T-helper 22 cell (primary cell): Measurements from ENCODE around the gene APOE.
"Not testable (repeated sequence)": the region's sequence is repeated elsewhere in the genome, so short reads cannot be mapped to it uniquely, and the experiment has no call there.

ENCODE experiments used
- DNase-seq: peaks from one replicate; pipeline ENCODE4 v3.0.0-alpha.2; 2020; ENCODE audit warnings: low read depth

The APOE gene

DNA sequence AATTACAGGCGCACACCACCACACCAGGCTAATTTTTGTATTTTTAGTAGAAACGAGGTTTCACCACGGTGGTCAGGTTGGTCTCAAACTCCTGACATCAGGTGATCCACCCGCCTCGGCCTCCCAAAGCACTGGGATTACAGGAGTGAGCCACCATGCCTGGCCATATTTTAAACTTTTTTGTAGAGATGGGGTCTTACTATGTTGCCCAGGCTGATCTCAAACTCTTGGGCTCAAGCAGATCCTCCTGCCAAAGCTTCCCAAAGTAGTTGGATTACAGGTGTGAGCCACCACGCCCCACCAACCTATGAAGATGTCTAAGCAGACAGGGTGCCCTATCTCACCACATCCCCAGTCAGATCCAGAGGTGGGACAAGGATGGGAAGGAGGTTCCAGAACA lies 6.3 kb downstream of the APOE start:
- DNase-seq = not testable (repeated sequence)

DNA sequence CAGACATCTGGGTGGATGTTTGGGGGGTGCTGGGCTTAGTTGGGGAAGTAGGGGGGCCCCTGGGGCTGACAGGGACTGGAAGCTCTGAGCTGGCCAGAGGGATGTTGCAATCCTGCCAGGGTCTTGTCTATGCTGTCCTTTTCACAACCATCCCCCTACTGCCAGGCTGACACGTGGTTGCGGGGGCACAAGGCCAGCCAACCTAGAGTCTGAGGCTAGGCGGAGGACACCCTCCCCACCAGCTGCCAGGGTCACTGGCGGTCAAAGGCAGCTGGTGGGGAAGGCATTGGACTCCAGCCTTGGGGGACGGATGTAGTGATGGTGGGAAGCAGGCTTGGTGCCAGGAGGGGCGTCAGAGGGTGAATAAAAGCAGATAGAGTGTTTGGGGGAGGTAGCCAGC lies 7.3 kb downstream of the APOE start:
- no peak for DNase-seq

DNA sequence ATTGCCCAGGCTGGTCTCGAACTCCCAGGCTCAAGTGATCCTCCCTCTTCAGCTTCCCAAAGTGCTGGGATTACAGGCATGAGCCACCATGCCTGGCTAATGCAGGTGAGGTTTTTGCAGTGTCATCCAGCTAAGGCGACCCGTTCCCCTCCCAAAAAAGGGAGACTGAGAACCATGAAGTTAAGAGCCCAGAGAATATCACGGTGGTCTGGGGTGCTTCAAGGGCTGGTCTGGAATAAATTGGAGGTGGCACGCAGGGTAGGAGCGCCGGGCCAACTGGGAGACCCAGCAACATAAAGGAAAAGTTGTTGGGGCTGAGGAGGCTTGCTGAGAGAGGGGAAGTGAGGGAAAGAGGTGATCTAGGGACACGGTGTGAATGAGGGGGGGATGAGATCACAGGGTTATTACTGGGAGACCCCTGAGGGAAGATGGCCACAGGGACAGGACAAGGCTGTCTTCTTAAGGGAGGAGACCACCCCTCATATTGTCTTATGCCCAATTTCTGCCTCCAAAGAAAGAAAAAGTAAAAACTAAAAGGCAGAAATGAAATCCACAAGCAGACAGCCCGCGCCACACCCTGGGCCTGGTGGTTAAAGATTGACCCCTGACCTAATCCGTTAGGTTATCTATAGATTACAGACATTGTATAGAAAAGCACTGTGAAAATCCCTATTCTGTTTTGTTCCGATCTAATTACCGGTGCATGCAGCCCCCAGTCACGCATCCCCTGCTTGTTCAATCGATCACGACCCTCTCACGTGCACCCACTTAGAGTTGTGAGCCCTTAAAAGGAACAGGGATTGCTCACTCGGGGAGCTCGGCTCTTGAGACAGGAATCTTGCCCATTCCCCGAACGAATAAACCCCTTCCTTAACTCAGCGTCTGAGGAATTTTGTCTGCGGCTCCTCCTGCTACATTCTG lies 8.2 kb downstream of the APOE start:
- DNase-seq = not testable (repeated sequence)

DNA sequence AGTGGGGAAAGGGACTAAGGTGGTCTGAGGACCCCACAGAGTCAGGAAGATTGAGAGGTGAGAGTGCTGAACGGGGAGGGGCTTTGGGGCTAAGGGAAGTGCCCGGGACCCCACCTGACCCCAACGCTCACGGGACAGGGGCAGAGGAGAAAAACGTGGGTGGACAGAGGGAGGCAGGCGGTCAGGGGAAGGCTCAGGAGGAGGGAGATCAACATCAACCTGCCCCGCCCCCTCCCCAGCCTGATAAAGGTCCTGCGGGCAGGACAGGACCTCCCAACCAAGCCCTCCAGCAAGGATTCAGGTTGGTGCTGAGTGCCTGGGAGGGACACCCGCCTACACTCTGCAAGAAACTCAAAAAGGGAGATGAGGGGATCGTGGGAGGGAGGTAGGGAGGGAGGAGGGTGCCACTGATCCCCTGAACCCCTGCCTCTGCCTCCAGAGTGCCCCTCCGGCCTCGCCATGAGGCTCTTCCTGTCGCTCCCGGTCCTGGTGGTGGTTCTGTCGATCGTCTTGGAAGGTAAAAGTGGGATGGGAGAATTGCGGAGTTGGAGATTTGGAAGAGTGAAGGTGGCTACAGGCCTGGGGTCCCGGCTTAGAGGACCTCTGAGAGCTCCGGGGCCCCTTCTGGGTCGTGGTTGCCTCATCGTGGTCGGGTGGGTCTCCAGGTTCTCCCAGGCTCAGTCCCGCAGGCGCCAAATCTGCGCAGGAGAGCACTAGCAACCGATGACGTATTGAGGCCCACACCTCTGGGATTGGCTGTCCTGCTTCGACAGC lies 9.0 kb downstream of the APOE start, which contains the start of gene APOC1:
TSS of gene APOC1 (plus strand) at position 176 of the 774 bp plus-strand sequence. CDS start at position 460, 284 bp downstream.
- DNase-seq = peak; percentile 54

DNA sequence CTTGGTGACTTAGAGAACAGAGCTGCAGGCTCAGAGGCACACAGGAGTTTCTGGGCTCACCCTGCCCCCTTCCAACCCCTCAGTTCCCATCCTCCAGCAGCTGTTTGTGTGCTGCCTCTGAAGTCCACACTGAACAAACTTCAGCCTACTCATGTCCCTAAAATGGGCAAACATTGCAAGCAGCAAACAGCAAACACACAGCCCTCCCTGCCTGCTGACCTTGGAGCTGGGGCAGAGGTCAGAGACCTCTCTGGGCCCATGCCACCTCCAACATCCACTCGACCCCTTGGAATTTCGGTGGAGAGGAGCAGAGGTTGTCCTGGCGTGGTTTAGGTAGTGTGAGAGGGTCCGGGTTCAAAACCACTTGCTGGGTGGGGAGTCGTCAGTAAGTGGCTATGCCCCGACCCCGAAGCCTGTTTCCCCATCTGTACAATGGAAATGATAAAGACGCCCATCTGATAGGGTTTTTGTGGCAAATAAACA lies 18.7 kb downstream of the APOE start:
- DNase-seq = no peak

DNA sequence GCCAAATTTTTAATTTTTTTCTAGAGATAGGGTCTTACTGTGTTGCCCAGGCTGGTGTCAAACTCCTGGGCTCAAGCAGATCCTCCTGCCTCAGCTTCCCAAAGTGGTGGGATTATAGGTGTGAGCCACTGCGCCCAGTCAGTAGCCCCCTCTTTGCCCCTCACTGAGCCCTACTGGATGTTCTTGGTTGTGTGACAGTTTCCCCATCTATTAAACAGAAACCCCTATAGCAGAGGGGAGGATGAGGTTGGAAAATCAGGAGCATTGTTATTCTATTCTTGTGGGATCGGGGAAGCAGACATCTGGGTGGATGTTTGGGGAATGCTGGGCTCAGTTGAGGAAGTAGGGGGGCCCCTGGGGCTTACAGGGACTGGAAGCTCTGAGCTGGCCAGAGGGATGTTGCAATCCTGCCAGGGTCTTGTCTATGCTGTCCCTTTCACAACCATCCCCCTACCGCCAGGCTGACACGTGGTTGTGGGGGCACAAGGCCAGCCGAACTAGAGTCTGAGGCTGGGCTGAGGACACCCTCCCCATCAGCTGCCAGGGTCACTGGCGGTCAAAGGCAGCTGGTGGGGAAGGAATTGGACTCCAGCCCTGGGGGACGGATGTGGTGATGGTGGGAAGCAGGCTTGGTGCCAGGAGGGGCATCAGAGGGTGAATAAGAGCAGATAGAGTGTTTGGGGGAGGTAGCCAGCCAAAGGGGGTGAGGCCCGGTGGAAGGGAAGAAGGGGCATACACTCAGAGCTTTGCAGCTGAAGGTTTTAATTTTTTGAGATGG lies 19.7 kb downstream of the APOE start:
- DNase-seq = no peak

DNA sequence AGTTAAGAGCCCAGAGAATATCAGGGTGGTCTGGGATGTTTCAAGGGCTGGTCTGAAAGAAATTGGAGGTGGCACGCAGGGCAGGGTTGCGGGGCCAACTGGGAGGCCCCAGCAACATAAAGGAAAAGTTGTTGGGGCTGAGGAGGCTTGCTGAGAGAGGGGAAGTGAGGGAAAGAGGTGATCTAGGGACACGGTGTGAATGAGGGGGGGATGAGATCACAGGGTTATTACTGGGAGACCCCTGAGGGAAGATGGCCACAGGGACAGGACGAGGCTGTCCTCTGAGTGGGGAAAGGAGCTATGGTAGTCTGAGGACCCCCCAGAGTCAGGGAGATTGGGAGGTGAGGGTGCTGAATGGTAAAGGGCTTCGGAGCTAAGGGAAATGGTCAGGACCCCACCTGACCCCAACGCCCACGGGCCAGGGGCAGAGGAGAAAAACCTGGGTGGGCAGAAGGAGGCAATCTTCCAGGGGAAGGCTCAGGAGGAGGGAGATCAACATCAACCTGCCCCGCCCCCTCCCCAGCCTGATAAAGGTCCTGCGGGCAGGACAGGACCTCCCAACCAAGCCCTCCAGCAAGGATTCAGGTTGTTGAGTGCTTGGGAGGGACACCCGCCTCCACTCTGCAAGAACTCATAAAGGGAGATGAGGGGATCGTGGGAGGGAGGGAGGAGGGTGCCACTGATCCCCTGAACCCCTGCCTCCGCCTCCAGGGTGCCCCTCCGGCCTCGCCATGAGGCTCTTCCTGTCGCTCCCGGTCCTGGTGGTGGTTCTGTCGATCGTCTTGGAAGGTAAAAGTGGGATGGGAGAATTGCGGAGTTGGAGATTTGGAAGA lies 20.9 kb downstream of the APOE start:
- DNase-seq = not testable (repeated sequence)

DNA sequence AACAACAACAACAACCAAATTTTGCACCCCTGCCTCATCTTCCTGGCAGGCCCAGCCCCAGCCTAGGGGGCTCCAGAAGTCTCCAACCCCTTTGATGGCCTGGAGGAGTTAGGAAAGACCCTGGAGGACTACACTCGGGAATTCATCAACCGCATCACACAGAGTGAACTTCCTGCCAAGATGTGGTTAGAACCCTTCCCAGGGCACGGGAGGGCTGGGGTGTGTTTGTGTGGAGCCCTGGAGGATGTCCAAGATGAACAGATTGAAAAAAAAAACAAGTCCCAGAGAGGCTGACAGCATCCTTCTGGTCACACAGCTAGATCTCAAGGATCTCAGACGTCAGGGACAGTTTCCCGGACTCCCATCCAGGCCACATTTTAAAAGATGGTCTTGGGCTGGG lies 22.1 kb downstream of the APOE start:
- DNase-seq = no peak

DNA sequence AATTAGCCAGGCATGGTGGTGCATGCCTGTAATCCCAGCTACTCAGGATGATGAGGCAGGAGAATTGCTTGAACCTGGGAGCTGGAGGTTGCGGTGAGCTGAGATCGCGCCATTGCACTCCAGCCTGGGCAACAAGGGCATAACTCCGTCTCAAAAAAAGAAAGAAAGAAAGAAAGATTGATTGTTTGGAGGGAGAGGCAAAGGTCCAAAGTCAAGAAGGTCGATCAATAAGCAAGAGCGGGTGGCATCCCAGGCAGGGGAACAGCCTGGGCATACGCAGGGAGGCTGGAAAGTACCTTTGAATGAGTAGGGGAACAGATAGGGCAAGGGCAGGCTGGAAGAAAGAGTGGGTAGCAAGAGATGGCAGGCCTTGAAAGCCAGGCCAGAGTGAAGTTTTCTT lies 24.5 kb downstream of the APOE start:
- DNase-seq = no peak

DNA sequence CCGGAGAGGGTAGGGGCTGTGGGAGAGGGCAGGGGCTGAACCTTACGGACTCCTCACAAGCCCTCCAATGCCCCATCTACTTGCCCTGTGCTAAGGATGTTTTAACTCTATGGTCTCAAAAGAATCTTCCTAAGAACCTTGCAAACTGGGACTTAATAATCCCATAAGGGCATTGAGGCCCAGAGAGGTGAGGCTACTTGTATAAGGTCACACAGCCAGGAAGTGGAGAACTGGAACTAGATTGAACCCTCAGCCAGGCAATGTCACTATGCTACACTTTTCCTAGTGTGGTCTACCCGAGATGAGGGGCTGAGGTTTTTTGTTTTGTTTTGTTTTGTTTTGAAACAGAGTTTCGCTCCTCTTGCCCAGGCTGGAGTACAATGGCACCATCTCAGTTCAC lies 25.9 kb downstream of the APOE start:
- no peak for DNase-seq

DNA sequence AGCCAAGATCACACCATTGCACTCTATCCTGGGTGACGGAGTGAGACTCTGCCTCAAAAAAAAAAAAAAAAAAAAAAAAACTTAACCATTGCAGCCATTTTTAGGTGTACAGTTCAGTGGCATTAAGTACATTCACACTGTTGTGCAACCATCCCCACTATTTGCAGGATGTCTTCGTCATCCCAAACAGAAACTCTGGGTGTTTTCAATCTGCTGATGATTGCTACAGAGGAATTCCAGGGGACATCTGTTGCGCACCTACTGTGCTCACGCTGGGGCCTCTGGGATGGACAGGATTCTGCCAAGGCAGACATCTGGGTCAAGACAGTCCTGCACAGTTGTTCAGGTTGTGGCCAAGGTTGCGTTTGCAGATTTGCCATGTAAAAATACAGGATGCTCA lies 34.1 kb downstream of the APOE start:
- no peak for DNase-seq

DNA sequence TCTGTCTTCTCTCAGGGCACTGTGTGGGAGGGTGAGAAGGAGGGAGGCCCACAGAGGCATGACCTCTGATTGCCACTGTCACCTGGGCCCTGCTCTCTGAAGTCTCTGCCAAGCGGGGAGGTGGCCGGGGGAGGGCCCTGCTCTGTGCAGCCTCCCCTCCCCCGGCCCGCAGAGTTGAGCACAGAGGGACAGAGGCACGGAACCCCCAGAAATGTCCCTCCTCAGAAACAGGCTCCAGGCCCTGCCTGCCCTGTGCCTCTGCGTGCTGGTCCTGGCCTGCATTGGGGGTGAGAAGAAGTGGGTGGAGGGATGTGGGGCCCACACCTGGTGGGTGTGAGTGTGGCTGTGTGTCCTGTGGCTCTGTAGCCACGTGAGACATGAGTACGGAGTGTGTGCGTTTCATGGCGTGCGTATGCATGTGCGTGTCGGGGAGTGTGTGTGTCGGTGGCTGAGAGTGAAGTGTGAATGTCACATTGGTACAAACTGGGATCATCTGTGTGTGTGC lies 36.5 kb downstream of the APOE start, which contains the start of gene APOC4:
TSS of gene APOC4 (plus strand) at position 171 of the 505 bp plus-strand sequence. CDS start at position 212, 41 bp downstream.
- no peak for DNase-seq

DNA sequence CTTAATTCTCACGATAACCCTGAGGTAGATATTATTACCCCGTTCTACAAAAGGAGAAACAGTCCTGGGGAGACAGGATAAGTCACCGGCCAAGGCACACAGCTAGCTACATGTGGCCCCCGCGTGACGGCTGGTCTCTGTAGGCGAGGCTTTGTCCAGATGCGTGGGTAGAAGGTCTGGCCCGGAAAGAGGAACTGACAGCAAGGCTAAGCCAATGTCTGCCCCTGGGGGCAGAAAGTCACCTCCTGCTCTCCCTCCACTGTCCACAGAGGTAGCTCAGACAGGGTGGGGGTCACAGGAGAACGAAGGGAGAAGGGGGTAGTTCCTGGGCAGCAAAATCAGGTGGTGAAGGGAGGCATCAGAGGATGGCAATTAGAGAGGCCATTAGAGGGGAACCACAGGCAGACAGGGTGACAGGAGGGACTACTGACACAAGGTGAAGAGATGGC lies 38.2 kb downstream of the APOE start:
- no peak for DNase-seq

DNA sequence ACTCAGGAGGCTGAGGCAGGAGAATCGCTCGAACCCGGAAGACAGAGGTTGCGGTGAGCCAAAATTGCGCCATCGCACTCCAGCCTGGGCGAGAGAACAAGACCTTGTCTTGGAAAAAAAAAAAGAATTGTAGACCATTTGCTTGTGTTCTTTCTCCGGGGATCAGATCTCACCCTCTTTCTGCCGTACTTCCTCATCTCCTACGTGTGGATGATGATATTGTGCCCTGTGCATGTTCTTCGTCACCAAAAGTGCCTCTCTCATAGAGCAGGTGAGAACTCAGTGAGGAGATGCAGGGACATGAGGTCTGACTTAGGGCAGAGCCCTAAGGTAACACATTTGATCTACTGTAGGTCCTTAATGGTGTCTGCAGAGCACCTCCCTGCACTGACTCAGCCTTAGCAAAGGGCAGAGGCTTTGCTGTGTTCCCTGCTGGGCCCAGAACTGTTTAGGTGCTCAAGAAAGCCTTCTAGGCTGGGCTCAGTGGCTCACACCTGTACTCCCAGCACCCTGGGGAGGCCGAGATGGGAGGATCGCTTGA lies 41.5 kb downstream of the APOE start:
- no peak for DNase-seq

DNA sequence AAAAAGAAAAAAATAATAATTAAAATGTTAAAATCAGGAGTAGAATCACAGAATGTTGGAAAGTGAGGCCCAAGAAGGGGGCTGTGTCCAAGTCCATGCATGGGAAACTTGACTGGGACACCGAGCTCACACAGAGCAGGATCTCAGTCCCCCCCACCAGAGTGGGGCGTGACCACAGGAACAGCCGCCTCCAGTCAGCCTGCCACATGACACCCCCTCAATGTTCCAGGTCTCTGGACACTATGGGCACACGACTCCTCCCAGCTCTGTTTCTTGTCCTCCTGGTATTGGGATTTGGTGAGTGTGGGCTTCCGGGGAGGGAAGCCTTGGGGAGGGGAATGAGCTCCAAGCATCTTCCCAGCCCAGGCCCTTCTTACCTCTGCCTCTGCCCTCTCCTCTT lies 42.6 kb downstream of the APOE start:
- DNase-seq = no peak

DNA sequence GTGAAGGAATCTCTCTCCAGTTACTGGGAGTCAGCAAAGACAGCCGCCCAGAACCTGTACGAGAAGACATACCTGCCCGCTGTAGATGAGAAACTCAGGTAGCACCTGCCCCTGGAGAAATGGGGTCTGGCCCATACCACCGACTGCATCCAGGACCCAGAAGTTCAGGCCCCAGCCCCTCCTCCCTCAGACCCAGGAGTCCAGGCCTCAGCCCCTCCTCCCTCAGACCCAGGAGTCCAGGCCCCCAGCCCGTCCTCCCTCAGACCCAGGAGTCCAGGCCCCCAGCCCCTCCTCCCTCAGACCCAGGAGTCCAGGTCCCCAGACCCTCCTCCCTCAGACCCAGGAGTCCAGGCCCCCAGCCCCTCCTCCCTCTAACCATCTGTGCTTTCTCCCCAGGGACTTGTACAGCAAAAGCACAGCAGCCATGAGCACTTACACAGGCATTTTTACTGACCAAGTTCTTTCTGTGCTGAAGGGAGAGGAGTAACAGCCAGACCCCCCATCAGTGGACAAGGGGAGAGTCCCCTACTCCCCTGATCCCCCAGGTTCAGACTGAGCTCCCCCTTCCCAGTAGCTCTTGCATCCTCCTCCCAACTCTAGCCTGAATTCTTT lies 43.3 kb downstream of the APOE start:
- DNase-seq = no peak

DNA sequence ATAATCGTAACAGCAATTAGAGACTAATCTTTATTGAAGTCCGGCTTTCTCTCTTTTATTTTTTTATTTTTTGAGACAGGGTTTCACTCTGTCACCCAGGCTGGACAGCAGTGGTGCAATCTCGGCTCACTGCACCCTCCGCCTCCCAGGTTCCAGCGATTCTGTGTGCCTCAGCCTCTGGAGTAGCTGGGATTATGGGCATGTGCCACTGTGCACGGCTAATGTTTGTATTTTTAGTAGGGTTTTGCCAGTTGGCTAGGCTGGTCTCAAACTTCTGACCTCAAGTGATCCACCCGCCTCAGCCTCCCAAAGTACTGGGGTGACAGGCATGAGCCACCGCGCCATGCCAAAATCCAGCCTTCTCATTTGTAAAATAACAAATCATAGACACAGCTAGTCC lies 44.0 kb downstream of the APOE start:
- no peak for DNase-seq

DNA sequence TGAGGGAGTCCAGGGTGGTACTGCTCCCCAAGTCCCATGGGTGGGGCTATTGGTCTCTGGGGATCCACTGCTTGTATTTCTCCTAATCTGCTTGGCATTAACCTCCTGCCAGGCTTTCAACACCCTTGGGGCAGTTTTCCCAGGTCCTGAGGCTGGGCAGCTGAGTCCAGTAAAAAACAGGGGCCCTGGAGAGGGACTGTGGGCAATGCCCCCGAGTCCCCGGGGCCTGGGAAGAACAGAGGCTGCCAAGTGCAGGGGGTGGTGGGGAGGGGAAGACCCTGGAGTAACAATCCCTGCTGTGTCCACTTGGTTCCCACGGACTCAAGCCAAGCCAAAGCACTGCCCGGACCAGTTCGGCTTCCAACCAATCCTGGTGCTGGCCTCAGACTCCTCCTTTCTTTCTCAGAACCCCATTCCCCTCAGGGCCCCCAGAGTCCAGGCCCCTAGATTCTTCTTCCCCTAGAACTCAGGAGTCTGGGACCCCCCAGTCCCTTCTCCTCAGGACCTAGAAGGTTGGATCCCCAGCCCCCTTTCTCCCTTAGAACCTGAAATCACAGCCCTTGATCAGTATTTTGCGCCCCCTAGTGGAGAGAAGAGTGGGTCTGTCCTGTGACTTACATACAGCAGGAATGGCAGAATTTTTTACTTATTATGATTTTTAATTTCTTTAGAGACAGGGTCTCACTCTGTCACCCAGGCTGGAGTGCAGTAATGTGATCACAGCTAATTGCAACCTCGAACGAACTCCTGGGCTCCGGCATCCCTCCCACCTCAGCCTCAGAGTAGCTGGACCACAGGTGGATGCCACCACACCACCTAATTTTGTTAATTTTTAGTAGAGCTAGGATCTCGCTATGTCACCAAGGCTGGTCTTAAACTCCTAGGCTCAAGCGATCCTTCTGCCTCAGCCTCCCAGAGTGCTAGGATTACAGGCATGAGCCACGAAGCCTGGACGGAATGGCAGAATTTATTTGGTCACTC lies 45.9 kb downstream of the APOE start:
- peak; percentile 41 for DNase-seq

DNA sequence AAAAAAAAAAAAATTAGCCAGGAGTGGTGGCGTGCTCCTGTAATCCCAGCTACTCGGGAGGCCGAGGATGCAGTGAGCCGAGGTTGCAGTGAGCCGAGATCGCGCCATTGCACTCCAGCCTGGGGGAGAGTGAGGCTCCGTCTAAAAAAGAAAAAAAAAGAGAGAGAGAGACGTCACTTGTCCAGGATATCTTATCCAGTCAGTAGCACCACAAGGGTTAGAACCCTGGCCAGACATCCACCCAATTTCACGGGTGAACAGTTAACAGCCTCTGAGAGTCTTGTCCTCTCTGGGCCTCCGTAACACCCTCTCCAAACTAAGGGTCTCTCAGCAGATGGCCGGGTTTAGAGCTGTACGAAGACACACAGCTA lies 48.7 kb downstream of the APOE start:
- no peak for DNase-seq
